ENCODE measurements around the gene GALNTL6. TPM values are rescaled to one million over a fixed set of nuclear protein-coding genes. Genes with fewer than 3 reads are reported as not detected.

Gene GALNTL6
- total RNA-seq, 1 experiment from 2014 or later = not detected

- TF ChIP-seq RAD21 (IDR thresholded peaks at IDR 0.05; ENCODE audit: low read depth) (no peak), JUND (IDR thresholded peaks at IDR 0.05) (no peak), TCF7L2 (IDR thresholded peaks at IDR 0.05; ENCODE audit: borderline replicate concordance, extremely low read depth, insufficient read depth, insufficient read length) (no peak), MAX (IDR thresholded peaks at IDR 0.05) (no peak), EGR1 (IDR thresholded peaks at IDR 0.05; ENCODE audit: low read depth) (no peak)
Measured at GRCh38 chr4:172357006-172357540, 543.9 kb downstream of the GALNTL6 start (continued).

- H3K4me3 ChIP-seq (replicated peaks in 1 of 2; ENCODE audit: low read depth in 1 of 2, low read length in 2 of 2) = no peak overlapping the region
- no peak for TF ChIP-seq CTCF (IDR thresholded peaks at IDR 0.05 in 2 of 3, conservative IDR thresholded peaks at IDR 0.05 in 1 of 3; ENCODE audit: borderline replicate concordance in 1 of 3, insufficient read depth in 1 of 3, low read depth in 2 of 3, low read length in 2 of 3)
- no peak for TF ChIP-seq MAX (IDR thresholded peaks at IDR 0.05)
- no peak overlapping the region for H2AFZ ChIP-seq (ENCODE audit: low read depth, low read length, poor library complexity, severe bottlenecking)
- DNase-seq (ENCODE audit: low read depth, low spot score) = no peak
- ChIA-PET POLR2A (no interaction called here), CTCF (no interaction called here), RAD21 (ENCODE audit: low non-redundant PET in 1 of 2, low total read pairs in 2 of 2, uncharacterized antibody in 2 of 2, unreplicated experiment in 2 of 2) (no interaction called here)
- no TSS peak for BruUV-seq (replicated peaks)
- no peaks in the 10 kb centered on the region for H3K79me2 ChIP-seq (ENCODE audit: insufficient read depth, low read length)
- ATAC-seq = no peak
- no peaks in the 10 kb centered on the region for H3K36me3 ChIP-seq (ENCODE audit: control insufficient read depth in 1 of 2, insufficient read depth in 2 of 2, low read length in 2 of 2)
- no peak overlapping the region for H3K27ac ChIP-seq (ENCODE audit: low read depth, low read length)
- no peaks in the 10 kb centered on the region for H3K4me1 ChIP-seq (ENCODE audit: control insufficient read depth in 1 of 2, insufficient read depth in 2 of 2, low read length in 2 of 2)
- H3K9ac ChIP-seq (ENCODE audit: low read length) = no peak overlapping the region
- H3K9me3 ChIP-seq (ENCODE audit: control insufficient read depth in 1 of 2, insufficient read depth in 1 of 2, low read depth in 1 of 2, low read length in 2 of 2) = no peaks in the 10 kb centered on the region
- intact Hi-C loops (cut with micrococcal nuclease) = no loop called here
- H3K27me3 ChIP-seq (ENCODE audit: insufficient read depth, low read length) = no peaks in the 10 kb centered on the region
- H3K9me2 ChIP-seq (ENCODE audit: insufficient read depth) = no peaks in the 10 kb centered on the region; the same call in 1 of the 2 replicates
- no peaks in the 10 kb centered on the region for H4K20me1 ChIP-seq (ENCODE audit: insufficient read depth)
- no peak overlapping the region for H3K4me2 ChIP-seq (ENCODE audit: low read length)
Measured at GRCh38 chr4:172362569-172362968, 549.4 kb downstream of the GALNTL6 start.
